Kidney epithelial cell (primary cell): Measurements from ENCODE around the gene VASN. TPM values are rescaled to one million over a fixed set of nuclear protein-coding genes. Genes with fewer than 3 reads are reported as not detected.

Experiments
- DNase-seq: peaks from one replicate; pipeline ENCODE4 v3.0.0-alpha.2; 2010; ENCODE audit warnings: low read depth
- H3K27me3 ChIP-seq: 2 replicates; pipeline ENCODE4 v1.6.0; 2011; ENCODE audit warnings: low read length; ENCODE audit not compliant: control insufficient read depth, insufficient read depth
- H3K36me3 ChIP-seq: 2 replicates; pipeline ENCODE4 v1.5.1; 2011; ENCODE audit warnings: low read length; ENCODE audit not compliant: control insufficient read depth, insufficient read depth
- H3K4me3 ChIP-seq: 2 replicates; pipeline ENCODE4 v1.5.1; 2011; ENCODE audit warnings: low read depth, mild to moderate bottlenecking, control low read depth, low read length
- total RNA-seq: library from RNA; depleted of rRNA; stranded (reverse); fragments of >200 nt; gene quantifications from 2 replicates; pipeline ENCODE4 v1.2.3, GENCODE V29; 2015
- TF ChIP-seq, protein P1 (sequence below): IDR thresholded peaks from 2 replicates; pipeline ENCODE4 v1.5.1; 2011; ENCODE audit warnings: mild to moderate bottlenecking, moderate library complexity, low read length, control low read depth, inconsistent platforms; ENCODE audit not compliant: insufficient read depth, poor library complexity, severe bottlenecking

VASN gene
- total RNA-seq, 1 donor from 2014 or later: 60.4 TPM

DNA sequence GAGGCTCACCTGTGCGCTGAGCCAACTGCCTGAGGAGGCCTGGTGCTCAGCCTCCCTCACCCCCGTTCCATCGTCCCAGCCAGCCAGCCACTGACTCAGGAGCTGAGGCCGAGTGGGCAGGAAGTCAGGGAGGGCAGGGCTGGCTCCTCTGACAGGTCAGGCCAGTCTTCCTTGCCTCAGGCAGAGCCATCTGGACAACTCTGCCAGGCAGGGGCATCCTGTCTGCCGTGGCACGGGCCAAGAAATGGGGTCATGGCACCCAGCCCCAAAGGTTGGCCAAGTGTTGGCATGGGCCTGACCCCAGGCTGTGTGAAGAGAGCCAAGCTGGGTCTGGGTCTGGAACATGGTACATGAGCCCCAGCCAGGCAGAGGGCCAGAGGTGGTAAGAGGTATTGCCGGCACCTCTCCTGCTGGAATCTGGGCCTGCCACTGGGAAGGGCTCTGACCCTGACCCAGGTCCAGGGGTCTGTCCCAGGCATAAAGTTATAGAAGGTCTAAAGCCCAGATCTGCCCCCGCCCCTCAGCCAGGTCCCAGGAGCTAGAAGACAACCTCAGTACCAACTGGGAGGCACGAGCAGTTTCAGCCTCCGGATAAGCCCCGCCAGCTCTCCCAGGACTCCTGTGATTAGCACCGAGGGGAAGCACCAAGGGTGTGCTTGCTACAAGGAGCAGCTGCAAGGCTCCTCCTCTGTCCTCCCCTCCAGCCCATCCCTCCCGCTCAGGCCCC is 2.5 kb upstream of the VASN start:
- Histone ChIP-seq H3K4me3 (no peak overlapping the region), H3K36me3 (no peaks in the 10 kb centered on the region), H3K27me3 (no peaks in the 10 kb centered on the region)
- no peak for DNase-seq
- TF ChIP-seq, protein P1, sequence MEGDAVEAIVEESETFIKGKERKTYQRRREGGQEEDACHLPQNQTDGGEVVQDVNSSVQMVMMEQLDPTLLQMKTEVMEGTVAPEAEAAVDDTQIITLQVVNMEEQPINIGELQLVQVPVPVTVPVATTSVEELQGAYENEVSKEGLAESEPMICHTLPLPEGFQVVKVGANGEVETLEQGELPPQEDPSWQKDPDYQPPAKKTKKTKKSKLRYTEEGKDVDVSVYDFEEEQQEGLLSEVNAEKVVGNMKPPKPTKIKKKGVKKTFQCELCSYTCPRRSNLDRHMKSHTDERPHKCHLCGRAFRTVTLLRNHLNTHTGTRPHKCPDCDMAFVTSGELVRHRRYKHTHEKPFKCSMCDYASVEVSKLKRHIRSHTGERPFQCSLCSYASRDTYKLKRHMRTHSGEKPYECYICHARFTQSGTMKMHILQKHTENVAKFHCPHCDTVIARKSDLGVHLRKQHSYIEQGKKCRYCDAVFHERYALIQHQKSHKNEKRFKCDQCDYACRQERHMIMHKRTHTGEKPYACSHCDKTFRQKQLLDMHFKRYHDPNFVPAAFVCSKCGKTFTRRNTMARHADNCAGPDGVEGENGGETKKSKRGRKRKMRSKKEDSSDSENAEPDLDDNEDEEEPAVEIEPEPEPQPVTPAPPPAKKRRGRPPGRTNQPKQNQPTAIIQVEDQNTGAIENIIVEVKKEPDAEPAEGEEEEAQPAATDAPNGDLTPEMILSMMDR: no peak

DNA sequence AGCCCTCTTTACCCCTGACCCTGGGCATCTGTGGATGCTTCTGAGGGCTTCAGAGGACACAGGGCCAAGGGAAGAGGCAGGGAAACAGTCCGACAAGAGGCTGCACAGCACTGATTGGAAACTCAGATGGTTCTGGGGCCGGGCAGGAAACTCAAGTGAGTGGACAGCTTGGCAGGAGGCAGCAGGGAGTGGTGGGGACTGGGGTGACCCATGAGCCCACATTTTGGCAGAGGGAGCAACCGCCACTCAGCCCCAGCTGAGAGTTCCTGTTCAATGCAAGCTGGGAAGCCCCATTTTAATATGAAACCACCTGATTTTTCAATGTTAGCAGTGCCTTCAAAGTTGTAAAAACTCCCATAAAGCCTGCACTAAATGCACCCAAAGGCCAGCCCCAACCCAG is 1.5 kb upstream of the VASN start:
- TF ChIP-seq, protein P1: no peak
- DNase-seq: no peak
- no peaks in the 10 kb centered on the region for H3K36me3 ChIP-seq
- no peak overlapping the region for H3K4me3 ChIP-seq
- no peaks in the 10 kb centered on the region for H3K27me3 ChIP-seq

DNA sequence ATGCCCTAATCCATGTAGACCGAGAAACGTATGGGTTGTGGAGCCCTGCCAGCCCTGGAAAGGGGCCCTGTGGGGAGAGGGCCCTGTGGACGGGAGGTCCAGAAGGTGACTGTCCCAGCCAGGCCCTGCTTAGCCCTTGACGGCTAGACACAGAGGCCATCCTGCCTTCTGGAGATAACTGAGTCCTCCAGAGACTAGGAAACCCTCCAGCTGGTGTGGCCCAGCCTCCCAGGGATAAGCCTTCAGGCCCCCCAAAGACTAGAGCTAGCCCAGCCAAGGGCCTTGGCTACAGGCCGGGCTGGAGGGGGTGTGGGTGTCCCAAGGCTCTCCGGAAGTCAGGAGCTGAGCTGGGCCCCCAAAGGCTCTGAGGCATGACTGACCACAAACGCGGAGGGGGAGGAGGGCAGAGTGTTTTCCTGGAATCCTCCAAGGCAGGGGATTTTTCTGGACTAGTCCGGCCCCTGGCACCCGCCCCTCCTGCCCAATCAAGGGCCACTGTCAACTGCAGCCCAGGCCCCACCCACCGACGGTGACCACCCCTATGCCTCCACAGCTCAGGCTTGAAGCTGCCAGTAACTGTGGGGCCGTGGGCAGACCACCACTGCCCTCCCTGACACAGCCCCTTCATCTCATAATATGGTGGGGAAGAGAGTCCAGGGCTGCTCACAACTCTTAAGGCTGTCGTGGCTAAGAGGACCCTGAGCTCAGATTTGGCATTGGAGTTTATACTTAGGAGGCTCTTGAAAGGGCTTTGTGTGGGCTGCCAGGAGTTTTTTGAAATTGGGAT is 885 bp upstream of the VASN start:
- TF ChIP-seq, protein P1: no peak

DNA sequence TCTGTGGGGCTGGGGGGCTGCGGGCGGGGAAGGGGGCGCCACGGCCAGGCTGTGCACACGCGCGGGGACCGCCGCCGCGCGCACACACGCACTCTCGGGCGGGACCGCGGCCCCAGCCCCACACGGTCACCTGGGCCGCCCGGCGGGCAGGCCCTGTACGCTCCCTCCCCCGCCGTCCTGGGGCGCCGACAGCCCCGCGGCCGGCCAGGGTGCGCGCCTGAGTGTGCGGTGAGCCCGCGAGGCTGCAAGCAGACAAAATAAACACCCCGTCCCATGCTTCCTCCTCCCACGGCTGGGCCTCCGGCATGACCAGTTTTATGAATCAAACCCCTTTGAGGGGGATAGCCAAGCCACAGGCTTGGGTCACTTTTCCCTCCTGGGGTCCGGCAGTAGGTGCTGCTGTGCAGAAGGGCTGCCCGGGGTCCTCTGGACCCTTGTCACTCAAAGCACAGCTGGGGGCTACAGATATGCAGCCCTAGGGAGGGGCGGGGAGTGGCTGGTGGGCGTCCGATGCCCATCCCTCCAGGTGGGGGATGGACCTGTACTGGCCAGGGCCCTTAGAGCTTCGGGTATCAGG is 441 bp downstream of the VASN start:
- Histone ChIP-seq H3K27me3 (no peaks in the 10 kb centered on the region), H3K36me3 (no peaks in the 10 kb centered on the region), H3K4me3 (peak overlapping the region; percentile 66)
- no peak for DNase-seq
- TF ChIP-seq, protein P1: no peak

More for the DNA sequence above, 885 bp upstream of the VASN start:
- H3K4me3 ChIP-seq: no peak overlapping the region
- no peak for DNase-seq
- no peaks in the 10 kb centered on the region for H3K36me3 ChIP-seq
- H3K27me3 ChIP-seq: no peaks in the 10 kb centered on the region

DNA sequence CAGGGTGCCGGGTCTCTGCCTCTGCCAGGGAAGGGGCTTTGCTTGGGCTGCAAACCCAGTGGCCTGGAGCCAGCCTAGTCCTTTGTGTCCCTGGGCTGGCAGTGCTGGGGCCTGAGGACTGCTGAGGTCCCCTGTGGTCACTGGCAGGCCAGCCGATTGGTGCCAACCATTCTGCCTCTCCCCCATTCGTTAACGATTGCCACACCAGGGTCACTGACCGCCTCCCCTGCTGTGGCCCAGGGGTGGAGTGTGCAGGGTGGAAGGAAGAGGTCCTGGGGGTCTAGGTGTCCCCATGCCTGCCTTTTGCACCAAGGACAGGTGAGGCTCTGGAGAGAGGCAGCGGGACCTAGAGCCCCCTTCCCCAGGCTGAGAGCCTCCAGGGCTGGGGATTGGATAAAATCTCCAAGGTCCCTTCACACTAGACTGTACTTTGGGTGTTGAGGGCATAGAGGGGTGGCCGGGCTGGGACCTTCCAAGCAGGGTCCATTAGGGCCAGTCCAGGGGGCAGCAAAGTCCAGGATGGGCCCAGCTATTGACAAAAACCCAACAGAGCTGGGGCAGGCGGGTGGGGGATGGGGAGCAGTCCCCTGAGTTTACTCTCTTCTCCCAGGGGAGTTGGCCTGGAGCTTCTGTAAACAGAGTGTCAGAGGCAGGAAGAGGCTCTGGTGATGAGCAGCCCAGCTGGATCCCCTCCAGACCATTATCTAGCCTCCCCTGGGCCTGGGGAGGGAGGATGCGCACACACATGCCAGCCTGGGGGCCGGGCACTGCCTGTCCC is 1.1 kb downstream of the VASN start:
- Histone ChIP-seq H3K27me3 (no peaks in the 10 kb centered on the region), H3K4me3 (peak overlapping the region; percentile 66), H3K36me3 (no peaks in the 10 kb centered on the region)
- DNase-seq: no peak
- TF ChIP-seq, protein P1: no peak
